ENCODE results near the gene IER3. TPM values are rescaled to one million over a fixed set of nuclear protein-coding genes. Genes with fewer than 3 reads are reported as not detected.
"Not testable (repeated sequence)": the region's sequence is repeated elsewhere in the genome, so short reads cannot be mapped to it uniquely, and the experiment has no call there.

IER3 gene
- total and polyA plus RNA-seq, 8 donors: 5.5 to 77.0 (median 16.3) TPM

- Histone ChIP-seq H3K36me3 (no peaks in the 10 kb centered on the region), H3K4me1 (peaks cover 7 to 58% of the 10 kb centered on the region in 2 donors), H3K9me3 (no peaks in the 10 kb centered on the region), H3K27me3 (no peaks in the 10 kb centered on the region), H3K4me3 (no peak overlapping the region), H3K27ac (no peak overlapping the region)
- ATAC-seq (no peak), DNase-seq (no peak)
- intact Hi-C loops (cut with DNase I): no loop called here
- TF ChIP-seq CTCF (IDR thresholded peaks at IDR 0.05): no peak
Measured at GRCh38 chr6:30761791-30762429, 17.6 kb upstream of the IER3 start.

- intact Hi-C loops (cut with DNase I): no loop called here
- Histone ChIP-seq H3K4me3 (no peak overlapping the region), H3K9me3 (no peaks in the 10 kb centered on the region), H3K36me3 (no peaks in the 10 kb centered on the region), H3K4me1 (peaks cover 11 to 61% of the 10 kb centered on the region in 2 donors), H3K27me3 (no peaks in the 10 kb centered on the region), H3K27ac (no peak overlapping the region)
- TF ChIP-seq CTCF (IDR thresholded peaks at IDR 0.05): no peak
- DNase-seq (no peak), ATAC-seq (no peak)
Measured at GRCh38 chr6:30760549-30760948, 16.2 kb upstream of the IER3 start.

- H3K4me3 ChIP-seq: no peak overlapping the region
- no peaks in the 10 kb centered on the region for H3K36me3 ChIP-seq
- no peaks in the 10 kb centered on the region for H3K9me3 ChIP-seq
- no peak for TF ChIP-seq CTCF (IDR thresholded peaks at IDR 0.05)
- intact Hi-C loops (cut with DNase I): no loop called here
- DNase-seq: no peak
- peak; percentile 46 for ATAC-seq
- H3K27me3 ChIP-seq: no peaks in the 10 kb centered on the region
- peak overlapping the region; percentile 37 to 82 for H3K27ac ChIP-seq
- peaks cover 11 to 68% of the 10 kb centered on the region in 2 donors for H3K4me1 ChIP-seq
Measured at GRCh38 chr6:30759575-30760239, 15.4 kb upstream of the IER3 start.

- intact Hi-C loops (cut with DNase I): no loop called here
- H3K27me3 ChIP-seq: no peaks in the 10 kb centered on the region
- H3K9me3 ChIP-seq: no peaks in the 10 kb centered on the region
- TF ChIP-seq CTCF (IDR thresholded peaks at IDR 0.05): no peak
- H3K36me3 ChIP-seq: no peaks in the 10 kb centered on the region
- H3K27ac ChIP-seq: no peak overlapping the region
- H3K4me1 ChIP-seq: peaks cover 7 to 65% of the 10 kb centered on the region in 2 donors
- no peak for ATAC-seq
- no peak for DNase-seq
- no peak overlapping the region for H3K4me3 ChIP-seq
Measured at GRCh38 chr6:30757261-30757904, 13.0 kb upstream of the IER3 start.

- H3K27me3 ChIP-seq; intact Hi-C loops (cut with DNase I); H3K4me3 ChIP-seq; ATAC-seq; H3K9me3 ChIP-seq; H3K36me3 ChIP-seq; DNase-seq; H3K27ac ChIP-seq: not testable (repeated sequence)
- H3K4me1 ChIP-seq: peaks cover 7 to 74% of the 10 kb centered on the region in 2 donors
Measured at GRCh38 chr6:30756405-30757003, 12.2 kb upstream of the IER3 start.
